ENCODE measurements around the gene MROH7. TPM values are rescaled to one million over a fixed set of nuclear protein-coding genes. Genes with fewer than 3 reads are reported as not detected.

The MROH7 gene
- total and polyA plus RNA-seq, 2 of the 13 experiments (the other 11 are each of a cell fraction or from before 2014, with no cell fraction given): 0.09 TPM

DNA sequence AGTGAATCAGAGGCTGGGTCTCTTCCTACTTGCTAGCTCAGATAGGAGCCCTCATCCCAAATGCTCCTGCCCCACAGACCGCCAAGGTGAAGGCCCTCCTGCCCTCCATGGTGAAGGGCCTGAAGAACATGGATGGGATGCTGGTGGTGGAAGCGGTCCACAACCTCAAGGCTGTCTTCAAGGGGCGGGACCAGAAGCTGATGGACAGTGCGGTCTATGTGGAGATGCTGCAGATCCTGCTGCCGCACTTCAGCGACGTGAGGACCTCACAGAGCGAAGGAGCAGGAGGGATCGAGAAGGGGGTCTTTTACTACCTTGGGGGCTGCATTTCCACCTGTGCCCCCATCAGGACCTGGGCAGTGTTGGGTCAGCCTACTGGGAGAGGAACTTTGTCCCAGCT lies 59.5 kb downstream of the MROH7 start:
- no peaks in the 10 kb centered on the region for H3K9me3 ChIP-seq (ENCODE audit: low read length)
- no peak overlapping the region for H2AFZ ChIP-seq (ENCODE audit: low read length)
- CTCF ChIA-PET (ENCODE audit: low intra/inter-chr PET ratio, low total read pairs): no interaction called here
- H3K4me2 ChIP-seq (ENCODE audit: low read depth, low read length): no peak overlapping the region
- in situ Hi-C loops (cut with HindIII; ENCODE audit: extremely low pct_ligation_motif_present, low pct_unique_long_range_greater_than_20kb): no loop called here
- FAIRE-seq: no peak
- no peak for ATAC-seq
- no peaks in the 10 kb centered on the region for H3K79me2 ChIP-seq (ENCODE audit: insufficient read depth, low read length)
- H3K4me3 ChIP-seq (replicated peaks in 1 of 3; ENCODE audit: insufficient read depth in 1 of 3, low read depth in 2 of 3, low read length in 3 of 3): no peak overlapping the region
- no TSS peak for BruUV-seq (replicated peaks)
- no peaks in the 10 kb centered on the region for H4K20me1 ChIP-seq (ENCODE audit: insufficient read depth, low read length)
- intact Hi-C loops (cut with micrococcal nuclease; ENCODE audit: unreplicated experiment): no loop called here
- TF ChIP-seq ZFAT (CRISPR knock-in tag; conservative IDR thresholded peaks at IDR 0.05) (no peak), GTF2F1 (IDR thresholded peaks at IDR 0.05; ENCODE audit: low read length) (no peak), MAZ (IDR thresholded peaks at IDR 0.05; ENCODE audit: borderline replicate concordance, low read depth, low read length) (no peak), MAZ (CRISPR knock-in tag; IDR thresholded peaks at IDR 0.05; ENCODE audit: low read depth) (no peak), YEATS2 (CRISPR knock-in tag; IDR thresholded peaks at IDR 0.05; ENCODE audit: borderline replicate concordance) (no peak), KDM6A (CRISPR knock-in tag; IDR thresholded peaks at IDR 0.05; ENCODE audit: low read depth) (no peak), ARNT2 (CRISPR knock-in tag; IDR thresholded peaks at IDR 0.05; ENCODE audit: low read depth) (no peak), WIZ (CRISPR knock-in tag; IDR thresholded peaks at IDR 0.05) (no peak), ZNF205 (CRISPR knock-in tag; IDR thresholded peaks at IDR 0.05) (no peak), SMYD3 (CRISPR knock-in tag; IDR thresholded peaks at IDR 0.05) (no peak)
- TF ChIP-seq, protein P1, sequence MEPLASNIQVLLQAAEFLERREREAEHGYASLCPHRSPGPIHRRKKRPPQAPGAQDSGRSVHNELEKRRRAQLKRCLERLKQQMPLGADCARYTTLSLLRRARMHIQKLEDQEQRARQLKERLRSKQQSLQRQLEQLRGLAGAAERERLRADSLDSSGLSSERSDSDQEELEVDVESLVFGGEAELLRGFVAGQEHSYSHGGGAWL (CRISPR knock-in tag; IDR thresholded peaks at IDR 0.05): no peak
- DNase-seq (ENCODE audit: low spot score): no peak
- no peak overlapping the region for H3K9ac ChIP-seq (ENCODE audit: insufficient read depth, low read depth, low read length)
- no peaks in the 10 kb centered on the region for H3K4me1 ChIP-seq (ENCODE audit: insufficient read depth, low read length)
- POLR2A ChIA-PET: no interaction called here
- WGBS (ENCODE audit: low lambda C conversion rate): 50% methylated on average over 8 of the region's 9 CpGs
- H3K27me3 ChIP-seq (ENCODE audit: control insufficient read depth in 1 of 2, insufficient read depth in 2 of 2, low read length in 2 of 2): peaks cover 0 to 16% of the 10 kb centered on the region in 2 experiments; a peak in 2 of 5 replicates
- no peaks in the 10 kb centered on the region for H3K36me3 ChIP-seq (replicated peaks in 1 of 2; ENCODE audit: control insufficient read depth in 1 of 2, insufficient read depth in 2 of 2, low read length in 2 of 2)
- H3K27ac ChIP-seq (ENCODE audit: extremely low read length, insufficient read depth, low read length): no peak overlapping the region

DNA sequence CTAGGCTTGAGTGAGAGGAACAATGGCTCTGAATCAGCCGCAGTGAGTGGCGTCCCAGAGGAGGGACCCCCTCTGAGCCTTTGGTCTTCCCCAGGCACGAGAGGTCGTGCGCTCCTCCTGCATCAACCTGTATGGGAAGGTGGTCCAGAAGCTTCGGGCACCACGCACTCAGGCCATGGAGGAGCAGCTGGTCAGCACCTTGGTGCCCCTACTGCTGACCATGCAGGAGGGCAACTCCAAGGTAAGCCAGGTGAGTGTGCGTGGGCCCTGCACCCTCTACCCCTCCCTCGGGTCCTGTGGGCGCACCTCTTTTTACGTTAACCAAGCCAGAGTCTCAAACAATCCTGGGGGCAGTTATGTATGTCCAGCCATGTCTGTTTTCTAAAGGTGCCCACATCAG lies 60.4 kb downstream of the MROH7 start:
- POLR2A ChIA-PET: no interaction called here
- Histone ChIP-seq H2AFZ (ENCODE audit: low read length) (no peak overlapping the region), H3K4me1 (ENCODE audit: insufficient read depth, low read length) (no peaks in the 10 kb centered on the region), H3K4me2 (ENCODE audit: low read depth, low read length) (no peak overlapping the region), H3K4me3 (replicated peaks in 1 of 3; ENCODE audit: insufficient read depth in 1 of 3, low read depth in 2 of 3, low read length in 3 of 3) (no peak overlapping the region), H3K27ac (ENCODE audit: extremely low read length, insufficient read depth, low read length) (no peak overlapping the region), H3K9ac (ENCODE audit: insufficient read depth, low read depth, low read length) (no peak overlapping the region), H4K20me1 (ENCODE audit: insufficient read depth, low read length) (no peaks in the 10 kb centered on the region), H3K27me3 (ENCODE audit: control insufficient read depth in 1 of 2, insufficient read depth in 2 of 2, low read length in 2 of 2) (peaks cover 0 to 16% of the 10 kb centered on the region in 2 experiments; a peak in 2 of 5 replicates), H3K9me3 (ENCODE audit: low read length) (no peaks in the 10 kb centered on the region), H3K36me3 (replicated peaks in 1 of 2; ENCODE audit: control insufficient read depth in 1 of 2, insufficient read depth in 2 of 2, low read length in 2 of 2) (no peaks in the 10 kb centered on the region), H3K79me2 (ENCODE audit: insufficient read depth, low read length) (no peaks in the 10 kb centered on the region)
- in situ Hi-C loops (cut with HindIII; ENCODE audit: extremely low pct_ligation_motif_present, low pct_unique_long_range_greater_than_20kb) (no loop called here), intact Hi-C loops (cut with micrococcal nuclease; ENCODE audit: unreplicated experiment) (no loop called here)
- no peak for ATAC-seq
- CTCF ChIA-PET (ENCODE audit: low intra/inter-chr PET ratio, low total read pairs): no interaction called here
- WGBS (ENCODE audit: low lambda C conversion rate): 19% methylated on average over 4 of the region's 11 CpGs
- FAIRE-seq: no peak
- DNase-seq (ENCODE audit: low spot score): no peak
- BruUV-seq (replicated peaks): no TSS peak
- no peak for TF ChIP-seq CSRNP1 (CRISPR knock-in tag; IDR thresholded peaks at IDR 0.05)
- no peak for TF ChIP-seq TFAP4 (IDR thresholded peaks at IDR 0.05; ENCODE audit: borderline replicate concordance, low read depth)

All from HepG2 (cell line).